Epidermal melanocyte (primary cell): ENCODE measurements around the gene PCNA.
A peak's percentile ranks its signal among the peaks of the same experiment; 100 is the strongest.

Source experiments
- DNase-seq: peaks from one replicate; pipeline ENCODE4 v3.0.0; 2011; ENCODE audit warnings: low spot score; ENCODE audit not compliant: insufficient read length

Gene PCNA

GRCh38 chr20:5143851-5144250, 24.1 kb upstream of the PCNA start:
- no peak for DNase-seq

DNA sequence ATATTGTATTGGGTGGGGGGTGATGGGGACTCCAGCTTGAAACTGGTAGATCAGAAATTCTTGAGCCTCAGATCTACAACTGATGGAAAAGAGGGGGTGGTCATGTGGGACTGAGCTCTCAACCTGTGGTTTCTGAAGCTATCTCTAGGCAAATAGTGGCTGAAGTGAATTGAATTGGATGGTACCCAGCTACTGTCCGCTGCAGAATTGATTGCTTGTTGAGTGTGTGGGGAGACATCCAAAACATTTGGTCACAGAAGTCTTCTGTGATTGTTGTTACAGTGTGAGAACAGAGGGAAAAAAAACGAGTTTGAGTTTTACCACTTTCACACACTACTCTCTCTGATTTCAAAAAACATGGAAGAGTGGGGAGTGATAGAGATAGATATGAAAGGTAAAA, 21.9 kb upstream of the PCNA start:
- DNase-seq: no peak

- no peak for DNase-seq
Observed at GRCh38 chr20:5140195-5140594, 20.4 kb upstream of the PCNA start.

GRCh38 chr20:5136096-5136495, 16.3 kb upstream of the PCNA start:
- DNase-seq: no peak

DNA sequence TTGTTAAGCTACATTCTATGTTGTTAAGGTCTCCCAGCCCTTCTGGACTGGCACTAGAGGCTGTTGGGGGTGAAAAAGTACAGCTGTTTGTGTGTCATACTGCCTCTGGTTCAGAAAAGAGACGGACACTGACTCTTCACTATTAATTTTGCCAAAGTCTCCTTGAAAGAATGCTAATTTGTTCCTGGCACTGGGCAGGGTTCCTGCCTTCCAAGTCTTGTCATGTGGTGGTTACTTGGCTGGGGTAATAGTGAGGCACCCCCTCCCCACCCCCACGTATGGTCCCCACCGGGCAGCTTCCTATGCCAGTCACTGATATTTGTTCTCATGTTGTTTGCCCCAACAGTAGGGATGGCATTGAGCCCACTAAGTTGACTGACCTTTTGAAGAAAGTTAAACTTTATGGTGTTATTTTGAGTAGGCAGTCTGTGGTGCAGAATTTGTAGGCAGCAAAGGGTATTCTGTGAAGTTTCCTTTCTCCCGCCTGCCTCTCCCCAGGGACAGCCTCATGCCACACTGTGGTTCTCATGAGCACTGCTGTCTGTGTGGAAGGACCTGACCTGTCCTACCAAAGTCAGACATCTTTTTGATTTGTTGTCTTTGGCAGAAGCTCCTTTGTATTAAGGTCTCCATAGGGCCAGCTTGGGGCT, 15.7 kb upstream of the PCNA start:
- DNase-seq: no peak

- no peak for DNase-seq
Observed at GRCh38 chr20:5133998-5134397, 14.2 kb upstream of the PCNA start.

DNA sequence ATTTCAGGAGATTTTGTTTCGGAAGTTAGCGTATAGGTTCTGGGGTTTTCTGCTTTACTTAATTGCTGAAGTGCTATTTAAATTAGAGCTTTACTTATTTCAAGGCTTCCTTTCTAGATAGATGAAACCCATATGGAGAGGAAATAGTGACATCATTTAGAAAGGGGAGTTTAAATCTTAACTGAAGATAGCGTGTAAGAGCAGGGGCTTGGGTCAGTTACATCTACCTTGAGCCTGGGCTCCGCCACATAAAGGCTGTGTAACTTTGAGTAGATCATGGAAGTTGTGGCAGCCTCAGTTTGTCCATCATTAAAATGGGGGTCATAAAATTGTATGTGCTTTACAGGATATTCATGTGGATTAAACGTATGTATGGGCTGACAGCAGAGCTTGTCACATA, 11.7 kb upstream of the PCNA start:
- no peak for DNase-seq

DNA sequence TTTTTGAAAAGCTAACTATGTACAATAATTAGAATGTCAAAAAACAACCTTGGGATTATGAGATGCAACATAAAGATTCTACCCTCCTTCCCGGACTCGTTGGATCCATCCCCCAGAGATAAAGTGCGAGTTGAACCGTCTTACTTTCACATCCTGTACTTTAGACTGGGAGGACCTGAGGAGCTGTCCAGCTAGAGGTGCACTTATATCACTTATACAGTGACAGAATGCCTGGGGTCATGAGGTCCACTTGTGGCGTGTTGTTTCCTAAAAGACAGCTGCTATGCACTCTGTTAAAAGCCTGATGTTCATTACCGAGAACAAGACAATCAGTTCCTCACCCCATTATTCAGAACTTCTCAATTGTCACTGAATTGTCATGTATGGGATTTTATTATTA, 9.1 kb upstream of the PCNA start:
- no peak for DNase-seq

DNA sequence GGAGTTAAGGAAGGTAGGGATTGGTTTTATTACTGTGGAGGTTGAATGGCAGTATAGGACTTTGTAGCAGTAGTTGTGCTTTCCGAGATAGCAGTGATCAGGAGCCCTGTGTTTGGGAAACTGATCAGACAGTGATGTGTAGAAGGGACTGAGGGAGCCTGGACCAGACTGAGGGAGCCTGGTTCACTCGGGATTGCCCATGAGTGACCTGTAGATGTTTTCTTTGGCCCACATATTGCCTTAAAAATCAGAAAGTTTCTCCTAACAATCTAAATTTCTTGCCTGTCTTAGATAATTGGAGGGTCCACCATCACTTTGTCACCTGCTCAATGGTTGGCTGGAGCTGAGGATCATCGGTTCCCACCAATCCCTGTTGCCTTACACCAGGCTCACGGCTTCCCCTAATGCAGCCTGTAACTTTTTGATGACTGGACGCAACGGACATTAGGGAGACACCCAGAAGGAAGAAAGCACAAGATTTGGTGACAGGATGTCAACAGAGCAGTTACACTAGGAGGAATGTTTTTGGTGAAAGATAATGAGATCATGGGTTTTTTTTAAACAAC, 8.2 kb upstream of the PCNA start:
- DNase-seq: no peak

DNA sequence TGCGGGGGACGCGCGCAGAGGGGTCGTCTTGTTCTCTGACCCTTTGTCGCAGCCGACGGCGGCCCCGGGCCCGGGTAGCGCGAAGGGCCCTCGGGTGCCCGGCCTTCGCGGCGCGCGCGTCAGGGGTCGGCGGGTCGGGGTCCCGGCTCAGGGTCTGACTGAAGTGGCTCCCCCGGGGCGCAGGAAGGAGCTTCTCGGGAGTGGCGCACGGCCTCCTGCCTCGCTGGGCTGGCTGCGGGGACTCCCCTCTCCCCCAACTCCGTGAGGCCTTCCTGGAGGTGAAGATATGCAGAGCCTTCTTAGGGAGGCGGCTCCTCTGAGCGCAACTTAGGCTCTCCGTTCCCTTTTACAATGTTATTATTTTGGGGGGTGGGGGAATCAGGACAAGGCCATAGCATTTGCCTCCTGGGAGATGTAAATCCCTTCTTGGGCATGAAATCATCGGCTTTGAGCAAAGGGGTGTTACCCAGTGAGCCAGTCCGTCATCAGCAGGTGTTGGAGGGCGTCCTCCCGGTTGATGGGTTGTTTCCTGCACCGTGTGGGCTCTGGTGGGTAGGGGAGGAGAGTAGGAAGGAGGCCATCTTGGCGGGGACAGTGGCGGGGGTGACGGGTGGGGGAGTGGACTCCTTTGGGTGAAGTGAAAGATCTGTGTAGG, 7.6 kb upstream of the PCNA start:
- DNase-seq: no peak

GRCh38 chr20:5126512-5127203, 6.9 kb upstream of the PCNA start, which contains the start of gene CDS2:
TSS of gene CDS2 (plus strand) at chr20:5127008. CDS start at chr20:5127093, 85 bp downstream.
- DNase-seq: peak; percentile 96

GRCh38 chr20:5122873-5123260, 3.1 kb upstream of the PCNA start:
- no peak for DNase-seq

- DNase-seq: no peak
Observed at GRCh38 chr20:5120185-5120476, 373 bp upstream of the PCNA start.

GRCh38 chr20:5119143-5119434, 669 bp downstream of the PCNA start:
- no peak for DNase-seq

GRCh38 chr20:5118220-5119142, 1.3 kb downstream of the PCNA start:
- DNase-seq: no peak

DNA sequence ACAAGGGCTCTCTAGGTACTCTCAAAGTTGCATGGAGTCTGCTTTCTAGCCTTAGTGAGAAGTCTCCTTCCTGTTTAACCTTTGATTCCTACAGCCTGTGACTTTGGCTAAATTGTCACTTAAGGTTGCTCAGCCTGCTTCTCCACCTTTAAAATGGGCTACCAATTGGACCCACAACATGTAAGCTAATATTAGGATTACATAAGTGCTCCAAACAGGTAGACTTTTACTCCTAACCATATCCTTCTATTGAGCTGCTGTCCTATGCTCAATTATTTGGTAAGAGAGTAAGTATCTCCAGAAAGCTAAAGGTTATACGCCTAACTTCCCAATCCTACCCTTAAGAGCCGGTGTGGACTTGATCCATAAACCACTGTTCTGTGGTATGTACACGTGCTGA, 2.9 kb downstream of the PCNA start:
- DNase-seq: no peak

GRCh38 chr20:5114403-5114802, 5.4 kb downstream of the PCNA start:
- no peak for DNase-seq

DNA sequence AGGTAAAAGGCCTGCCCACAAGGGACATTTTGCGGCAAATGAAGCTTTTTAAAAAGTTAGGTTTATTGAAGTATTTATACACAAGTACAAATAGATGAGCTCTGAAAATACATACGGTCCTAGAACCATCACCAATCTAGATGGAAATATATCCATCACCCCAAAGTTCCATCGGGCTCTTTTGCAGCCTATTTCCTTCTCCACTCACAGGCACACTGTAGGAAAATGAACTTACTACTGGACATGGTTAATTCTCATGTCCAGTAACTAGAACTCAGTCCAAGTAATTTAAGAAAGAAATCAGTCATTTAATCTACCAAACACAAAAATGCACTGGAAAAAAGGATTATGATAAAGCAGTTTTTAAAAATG, 6.2 kb downstream of the PCNA start:
- no peak for DNase-seq

DNA sequence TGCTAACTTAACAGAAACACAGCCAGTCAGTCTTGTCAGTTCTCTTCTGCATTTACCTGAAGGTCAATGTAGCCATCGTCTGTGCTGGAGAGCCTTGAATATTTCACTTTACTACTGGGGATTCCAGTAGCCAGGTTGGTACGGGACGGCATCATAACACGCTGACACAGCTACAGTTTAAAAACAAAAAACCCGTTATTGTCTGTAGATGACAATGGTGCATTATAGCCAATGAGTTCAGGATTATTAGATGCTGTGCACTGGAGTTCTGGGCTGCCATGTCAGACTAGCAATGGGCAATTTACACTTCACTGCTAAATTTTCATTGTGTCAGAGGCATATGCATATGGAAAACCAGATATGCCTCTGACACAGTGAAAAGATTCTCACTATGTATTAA, 10.5 kb downstream of the PCNA start:
- no peak for DNase-seq

DNA sequence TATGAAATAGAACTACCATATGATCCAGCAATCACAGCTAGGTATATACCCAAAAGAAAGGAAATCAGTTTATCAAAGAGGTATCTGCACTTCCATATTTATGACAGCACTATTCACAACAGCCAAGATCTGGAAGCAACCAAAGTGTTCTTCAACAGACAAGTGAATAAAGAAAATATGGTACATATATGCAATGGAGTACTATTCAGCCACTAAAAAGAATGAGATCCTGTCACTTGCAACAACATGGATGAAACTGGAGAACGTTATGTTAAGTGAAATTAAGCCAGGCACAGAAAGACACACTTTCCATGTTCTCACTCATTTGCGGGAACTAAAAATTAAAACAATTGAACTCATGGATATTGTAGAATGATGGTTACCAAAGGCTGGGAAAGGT, 15.3 kb downstream of the PCNA start:
- DNase-seq: no peak

DNA sequence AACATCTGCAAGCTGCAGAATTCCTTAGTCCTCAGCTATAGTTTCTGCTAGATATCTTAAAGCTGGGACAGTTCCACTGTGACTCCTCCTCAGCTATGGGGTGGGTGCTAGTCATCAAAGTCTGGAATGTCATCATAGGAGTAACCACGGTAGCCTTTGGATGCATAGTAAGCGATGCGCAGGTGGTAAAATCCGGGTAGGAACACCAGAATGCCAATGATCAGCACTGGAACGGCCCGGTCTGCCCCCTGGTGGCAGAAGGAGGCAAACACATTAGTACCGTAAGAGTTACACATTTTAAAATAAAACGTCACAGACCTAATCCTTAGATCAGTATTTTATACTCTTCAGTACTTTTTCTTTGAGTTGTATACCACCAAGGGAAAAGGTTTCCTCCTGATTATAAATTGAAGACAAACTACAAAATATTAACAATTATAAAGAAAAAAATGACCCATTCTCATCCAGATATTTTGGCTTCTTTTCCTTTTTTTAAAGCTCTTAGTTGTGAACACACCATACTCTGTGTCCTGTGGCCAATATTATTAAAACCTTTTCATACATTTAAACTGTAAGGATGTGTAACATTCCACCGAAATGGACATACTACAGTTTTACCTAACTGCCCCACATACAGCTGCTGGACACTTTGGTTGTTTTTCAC, 18.9 kb downstream of the PCNA start:
- DNase-seq: peak; percentile 68
